Adrenal gland (tissue), 12 donors: ENCODE data around the gene KIF5C. TPM values are rescaled to one million over a fixed set of nuclear protein-coding genes. Genes with fewer than 3 reads are reported as not detected.
A peak's percentile ranks its signal among the peaks of the same experiment; 100 is the strongest.

ENCODE experiments used
- DNase-seq, 7 donors: peaks; one replicate each; pipeline ENCODE4 v3.0.0-alpha.2; 2019 to 2020
- H3K27ac ChIP-seq, 5 donors: fragments of 200-600 bp; sonication (generic) in 4 of 5; 1 replicate in 3 of 5; 2 replicates in 2 of 5; pipeline versions ENCODE4 v1.5.1 to v1.8.0; 2016 to 2020; ENCODE audit warnings: mild to moderate bottlenecking in 1 of 5
- H3K27me3 ChIP-seq: fragments of 200-600 bp; 2 replicates; pipeline ENCODE4 v1.8.0; 2021
- H3K36me3 ChIP-seq, 2 donors: fragments of 200-600 bp; replicated peaks in 1 of 2; 1 replicate in 1 of 2; 2 replicates in 1 of 2; pipeline versions ENCODE4 v1.5.1 to v1.8.0; 2018 to 2022
- H3K4me1 ChIP-seq, 2 donors: fragments of 200-600 bp; replicated peaks in 1 of 2; 1 replicate in 1 of 2; 2 replicates in 1 of 2; pipeline versions ENCODE4 v1.5.1 to v1.8.0; 2018 to 2021
- H3K4me3 ChIP-seq, 4 donors: fragments of 200-600 bp; sonication (generic) in 3 of 4; one replicate each; pipeline ENCODE4 v1.5.1; 2016 to 2018
- H3K9me3 ChIP-seq, 3 donors: fragments of 200-600 bp; sonication (generic) in 1 of 3; replicated peaks in 1 of 3; 1 replicate in 2 of 3; 2 replicates in 1 of 3; pipeline versions ENCODE4 v1.5.1 to v1.8.0; 2016 to 2021
- CTCF ChIP-seq, 6 experiments: fragments of 450-650 bp in 4 of 6; fragments of 200-600 bp in 2 of 6; sonication (generic) in 1 of 6; IDR thresholded peaks; 1 replicate in 5 of 6; 2 replicates in 1 of 6; pipeline versions ENCODE4 v1.5.1 to v1.8.0; 2016 to 2021; ENCODE audit warnings: antibody characterized with exemption in 6 of 6, mild to moderate bottlenecking in 2 of 6, moderate library complexity in 1 of 6
- POLR2A ChIP-seq, 2 donors: fragments of 450-650 bp; IDR thresholded peaks; one replicate each; pipeline ENCODE4 v1.6.1; 2017; ENCODE audit warnings: antibody characterized with exemption in 2 of 2, mild to moderate bottlenecking in 2 of 2, moderate library complexity in 1 of 2
- WGBS, 4 donors: extraction: QIAGEN DNeasy Blood & Tissue Kit in 2 of 4; methylation state at CpG; one replicate each; pipeline versions ENCODE4 v1.1.5 to v1.1.7; 2013 to 2017; 5-methylcytosine and 5-hydroxymethylcytosine counted together
- intact Hi-C, 2 donors: fragments of 100-400 bp; cut with DNase I; formaldehyde crosslinking; loops; one replicate each; pipeline versions ENCODE4 v1.14.1 to v1.15.0; 2022 to 2023
- polyA plus RNA-seq, 3 donors: library from polyadenylated mRNA; stranded (reverse); fragments of 200-250 nt in 2 of 3; fragments of 350-450 nt in 1 of 3; fragmentation: Illumina TruSeq in 1 of 3; extraction: RNeasy Lipid Tissue Mini Kit (QIAGEN cat#74804) in 1 of 3; gene quantifications; one replicate each; pipeline ENCODE4 v1.2.3, GENCODE V29; 2013 to 2014
- total RNA-seq, 9 donors: library from RNA; depleted of rRNA in 4 of 9; stranded (reverse); fragments of >200 nt in 4 of 9; fragments of 120-200 nt in 1 of 9; fragmentation: NEBNext Ultra II Directional in 1 of 9; extraction: Animal tissue kit (Norgen Biotek cat#: 25700) in 1 of 9; gene quantifications; one replicate each; pipeline versions ENCODE4 v1.1.0 to v1.2.4, GENCODE V29; 2013 to 2023
- donor health status: healthy with polysubstance abuse.
- donor health status: Bipolar disorder and iron deficiency.
- donor health status: DM: yes; HTN: yes; CAD: no.
- donor health status: DM: no; HTN: no; CAD: no.
- donor health status: DM: no; HTN: no; CAD: no.
- donor health status: DM: yes; HTN: yes; CAD: no.

Gene KIF5C
- total and polyA plus RNA-seq, 12 donors, result 9.1 to 62.1 (median 19.3) TPM

- Histone ChIP-seq H3K4me3 (no peak overlapping the region), H3K27me3 (no peaks in the 10 kb centered on the region), H3K27ac (no peak overlapping the region), H3K9me3 (no peaks in the 10 kb centered on the region), H3K36me3 (no peaks in the 10 kb centered on the region), H3K4me1 (peaks cover 0 to 16% of the 10 kb centered on the region in 2 donors)
- WGBS, 4 donors, result 91 to 96% (median 94%) methylated on average over 26 to 31 of the region's 31 CpGs
- TF ChIP-seq POLR2A (IDR thresholded peaks at IDR 0.05) (no peak), CTCF (IDR thresholded peaks at IDR 0.05) (no peak)
- intact Hi-C loops, result no loop called here
- DNase-seq, result no peak
Measured at GRCh38 chr2:149002891-149003740, 128.1 kb downstream of the KIF5C start.

GRCh38 chr2:149004836-149005235, 129.8 kb downstream of the KIF5C start:
- peaks cover 0 to 1% of the 10 kb centered on the region in 2 donors for H3K36me3 ChIP-seq
- DNase-seq, result no peak
- no peak overlapping the region for H3K4me3 ChIP-seq
- peak overlapping the region in 1 of 5 donors; percentile 52 for H3K27ac ChIP-seq
- H3K9me3 ChIP-seq, result no peaks in the 10 kb centered on the region
- TF ChIP-seq POLR2A (IDR thresholded peaks at IDR 0.05) (no peak), CTCF (IDR thresholded peaks at IDR 0.05) (no peak)
- H3K27me3 ChIP-seq, result no peaks in the 10 kb centered on the region
- H3K4me1 ChIP-seq, result peaks cover 0 to 14% of the 10 kb centered on the region in 2 donors
- intact Hi-C loops, result no loop called here
- 92 to 95% (median 93%) methylated on average over 3 of the region's 3 CpGs for WGBS, 4 donors

GRCh38 chr2:149005471-149006077, 130.5 kb downstream of the KIF5C start:
- Histone ChIP-seq H3K27me3 (no peaks in the 10 kb centered on the region), H3K4me1 (peaks cover 0 to 9% of the 10 kb centered on the region in 2 donors), H3K4me3 (no peak overlapping the region), H3K36me3 (peaks cover 0 to 8% of the 10 kb centered on the region in 2 donors), H3K27ac (peak overlapping the region in 1 of 5 donors; percentile 58), H3K9me3 (no peaks in the 10 kb centered on the region)
- TF ChIP-seq CTCF (IDR thresholded peaks at IDR 0.05) (no peak), POLR2A (IDR thresholded peaks at IDR 0.05) (no peak)
- 72 to 84% (median 78%) methylated on average over 6 of the region's 6 CpGs for WGBS, 4 donors
- DNase-seq, result no peak
- intact Hi-C loops, result no loop called here

GRCh38 chr2:149006883-149007543, 132.0 kb downstream of the KIF5C start:
- Histone ChIP-seq H3K36me3 (peaks cover 0 to 11% of the 10 kb centered on the region in 2 donors), H3K4me1 (peaks cover 0 to 9% of the 10 kb centered on the region in 2 donors), H3K4me3 (no peak overlapping the region), H3K27ac (no peak overlapping the region), H3K27me3 (no peaks in the 10 kb centered on the region), H3K9me3 (no peaks in the 10 kb centered on the region)
- TF ChIP-seq POLR2A (IDR thresholded peaks at IDR 0.05) (no peak), CTCF (IDR thresholded peaks at IDR 0.05) (no peak)
- 83 to 87% (median 85%) methylated on average over 4 of the region's 4 CpGs for WGBS, 4 donors
- intact Hi-C loops, result no loop called here
- DNase-seq, result no peak
